ENCODE results near the gene FANCC. TPM values are rescaled to one million over a fixed set of nuclear protein-coding genes. Genes with fewer than 3 reads are reported as not detected.

FANCC gene
- total RNA-seq, 1 experiment from 2014 or later = 19.4 TPM

DNA sequence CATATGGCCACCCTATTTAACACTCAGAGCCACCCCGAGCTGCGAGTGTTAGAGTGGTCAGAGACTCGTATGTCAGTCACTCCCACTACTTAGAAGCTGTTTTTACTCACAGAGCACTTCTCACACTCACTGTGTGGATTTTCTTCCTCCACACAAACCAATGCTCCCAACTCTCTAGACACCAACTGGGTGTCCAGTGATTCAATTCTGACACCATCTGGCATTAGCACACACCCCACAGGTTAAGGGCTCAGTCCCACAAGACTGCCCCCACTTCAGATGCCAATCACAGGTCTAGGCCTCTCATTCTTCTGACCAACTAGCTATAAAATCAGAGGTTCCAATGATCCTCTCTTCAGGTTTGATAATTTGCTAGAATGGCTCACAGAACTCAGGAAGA lies 174.8 kb downstream of the FANCC start:
- DNase-seq (ENCODE audit: low read depth, low spot score) = no peak
- Histone ChIP-seq H4K20me1 (ENCODE audit: insufficient read depth) (no peaks in the 10 kb centered on the region), H3K9ac (ENCODE audit: low read length) (no peak overlapping the region), H3K27me3 (ENCODE audit: insufficient read depth, low read length) (no peaks in the 10 kb centered on the region), H3K4me1 (ENCODE audit: control insufficient read depth in 1 of 2, insufficient read depth in 2 of 2, low read length in 2 of 2) (no peaks in the 10 kb centered on the region), H2AFZ (ENCODE audit: low read depth, low read length, poor library complexity, severe bottlenecking) (no peak overlapping the region), H3K4me3 (replicated peaks in 1 of 2; ENCODE audit: low read depth in 1 of 2, low read length in 2 of 2) (no peak overlapping the region), H3K4me2 (ENCODE audit: low read length) (no peak overlapping the region), H3K9me2 (ENCODE audit: insufficient read depth) (no peaks in the 10 kb centered on the region), H3K36me3 (ENCODE audit: control insufficient read depth in 1 of 2, insufficient read depth in 2 of 2, low read length in 2 of 2) (no peaks in the 10 kb centered on the region), H3K27ac (ENCODE audit: low read depth, low read length) (no peak overlapping the region), H3K9me3 (ENCODE audit: control insufficient read depth in 1 of 2, insufficient read depth in 1 of 2, low read depth in 1 of 2, low read length in 2 of 2) (no peaks in the 10 kb centered on the region), H3K79me2 (ENCODE audit: insufficient read depth, low read length) (no peaks in the 10 kb centered on the region)
- ChIA-PET CTCF (no interaction called here), RAD21 (ENCODE audit: low non-redundant PET in 1 of 2, low total read pairs in 2 of 2, uncharacterized antibody in 2 of 2, unreplicated experiment in 2 of 2) (no interaction called here), POLR2A (no interaction called here)
- no TSS peak for BruUV-seq (replicated peaks)
- intact Hi-C loops (cut with micrococcal nuclease) = no loop called here
- no peak for ATAC-seq
- TF ChIP-seq, protein P1, sequence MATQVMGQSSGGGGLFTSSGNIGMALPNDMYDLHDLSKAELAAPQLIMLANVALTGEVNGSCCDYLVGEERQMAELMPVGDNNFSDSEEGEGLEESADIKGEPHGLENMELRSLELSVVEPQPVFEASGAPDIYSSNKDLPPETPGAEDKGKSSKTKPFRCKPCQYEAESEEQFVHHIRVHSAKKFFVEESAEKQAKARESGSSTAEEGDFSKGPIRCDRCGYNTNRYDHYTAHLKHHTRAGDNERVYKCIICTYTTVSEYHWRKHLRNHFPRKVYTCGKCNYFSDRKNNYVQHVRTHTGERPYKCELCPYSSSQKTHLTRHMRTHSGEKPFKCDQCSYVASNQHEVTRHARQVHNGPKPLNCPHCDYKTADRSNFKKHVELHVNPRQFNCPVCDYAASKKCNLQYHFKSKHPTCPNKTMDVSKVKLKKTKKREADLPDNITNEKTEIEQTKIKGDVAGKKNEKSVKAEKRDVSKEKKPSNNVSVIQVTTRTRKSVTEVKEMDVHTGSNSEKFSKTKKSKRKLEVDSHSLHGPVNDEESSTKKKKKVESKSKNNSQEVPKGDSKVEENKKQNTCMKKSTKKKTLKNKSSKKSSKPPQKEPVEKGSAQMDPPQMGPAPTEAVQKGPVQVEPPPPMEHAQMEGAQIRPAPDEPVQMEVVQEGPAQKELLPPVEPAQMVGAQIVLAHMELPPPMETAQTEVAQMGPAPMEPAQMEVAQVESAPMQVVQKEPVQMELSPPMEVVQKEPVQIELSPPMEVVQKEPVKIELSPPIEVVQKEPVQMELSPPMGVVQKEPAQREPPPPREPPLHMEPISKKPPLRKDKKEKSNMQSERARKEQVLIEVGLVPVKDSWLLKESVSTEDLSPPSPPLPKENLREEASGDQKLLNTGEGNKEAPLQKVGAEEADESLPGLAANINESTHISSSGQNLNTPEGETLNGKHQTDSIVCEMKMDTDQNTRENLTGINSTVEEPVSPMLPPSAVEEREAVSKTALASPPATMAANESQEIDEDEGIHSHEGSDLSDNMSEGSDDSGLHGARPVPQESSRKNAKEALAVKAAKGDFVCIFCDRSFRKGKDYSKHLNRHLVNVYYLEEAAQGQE (IDR thresholded peaks at IDR 0.05; ENCODE audit: low read depth) = no peak
- TF ChIP-seq RAD21 (IDR thresholded peaks at IDR 0.05; ENCODE audit: low read depth) (no peak), JUND (IDR thresholded peaks at IDR 0.05) (no peak), CEBPB (IDR thresholded peaks at IDR 0.05; ENCODE audit: low read depth) (no peak), ZFX (IDR thresholded peaks at IDR 0.05) (no peak), YY1 (IDR thresholded peaks at IDR 0.05; ENCODE audit: extremely low read depth, insufficient replicate concordance, low read depth, low read length) (no peak), EGR1 (IDR thresholded peaks at IDR 0.05; ENCODE audit: low read depth) (no peak), EZH2 (IDR thresholded peaks at IDR 0.05) (no peak), ZNF274 (IDR thresholded peaks at IDR 0.05; ENCODE audit: low read depth, low read length) (no peak)
- TF ChIP-seq, protein P2, sequence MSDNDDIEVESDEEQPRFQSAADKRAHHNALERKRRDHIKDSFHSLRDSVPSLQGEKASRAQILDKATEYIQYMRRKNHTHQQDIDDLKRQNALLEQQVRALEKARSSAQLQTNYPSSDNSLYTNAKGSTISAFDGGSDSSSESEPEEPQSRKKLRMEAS (IDR thresholded peaks at IDR 0.05) = no peak
- TF ChIP-seq, protein P3, sequence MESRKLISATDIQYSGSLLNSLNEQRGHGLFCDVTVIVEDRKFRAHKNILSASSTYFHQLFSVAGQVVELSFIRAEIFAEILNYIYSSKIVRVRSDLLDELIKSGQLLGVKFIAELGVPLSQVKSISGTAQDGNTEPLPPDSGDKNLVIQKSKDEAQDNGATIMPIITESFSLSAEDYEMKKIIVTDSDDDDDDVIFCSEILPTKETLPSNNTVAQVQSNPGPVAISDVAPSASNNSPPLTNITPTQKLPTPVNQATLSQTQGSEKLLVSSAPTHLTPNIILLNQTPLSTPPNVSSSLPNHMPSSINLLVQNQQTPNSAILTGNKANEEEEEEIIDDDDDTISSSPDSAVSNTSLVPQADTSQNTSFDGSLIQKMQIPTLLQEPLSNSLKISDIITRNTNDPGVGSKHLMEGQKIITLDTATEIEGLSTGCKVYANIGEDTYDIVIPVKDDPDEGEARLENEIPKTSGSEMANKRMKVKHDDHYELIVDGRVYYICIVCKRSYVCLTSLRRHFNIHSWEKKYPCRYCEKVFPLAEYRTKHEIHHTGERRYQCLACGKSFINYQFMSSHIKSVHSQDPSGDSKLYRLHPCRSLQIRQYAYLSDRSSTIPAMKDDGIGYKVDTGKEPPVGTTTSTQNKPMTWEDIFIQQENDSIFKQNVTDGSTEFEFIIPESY (IDR thresholded peaks at IDR 0.05; ENCODE audit: extremely low read depth, insufficient replicate concordance, low read length) = no peak
